H9 (cell line): ENCODE results near the gene MB21D2. TPM values are rescaled to one million over a fixed set of nuclear protein-coding genes. Genes with fewer than 3 reads are reported as not detected.

ENCODE experiments used
- DNase-seq: peaks from one replicate; pipeline ENCODE4 v3.0.0-alpha.2; 2017
- H2AFZ ChIP-seq: one replicate; pipeline ENCODE4 v1.6.1; 2013; ENCODE audit warnings: mild to moderate bottlenecking, low read length, control low read depth, moderate library complexity
- H2AK5ac ChIP-seq: 2 replicates; pipeline ENCODE4 v1.6.1; 2013; ENCODE audit warnings: low read length, control low read depth, mixed read lengths; ENCODE audit not compliant: insufficient read length
- H2BK120ac ChIP-seq: one replicate; pipeline ENCODE4 v1.6.1; 2013; ENCODE audit warnings: low read depth, mild to moderate bottlenecking, low read length, control low read depth, inconsistent platforms; ENCODE audit not compliant: poor library complexity, severe bottlenecking
- H2BK12ac ChIP-seq: 2 replicates; pipeline ENCODE4 v1.6.1; 2013; ENCODE audit warnings: low read length, control low read depth, mixed read lengths, low read depth; ENCODE audit not compliant: insufficient read length
- H2BK15ac ChIP-seq: 2 replicates; pipeline ENCODE4 v1.6.1; 2013; ENCODE audit warnings: low read depth, low read length, control low read depth
- H2BK20ac ChIP-seq: one replicate; pipeline ENCODE4 v1.6.1; 2013; ENCODE audit warnings: low read depth, mild to moderate bottlenecking, low read length, control low read depth, inconsistent platforms; ENCODE audit not compliant: poor library complexity, severe bottlenecking
- H2BK5ac ChIP-seq: 2 replicates; pipeline ENCODE4 v1.6.1; 2013; ENCODE audit warnings: low read length, control low read depth, mixed read lengths; ENCODE audit not compliant: insufficient read length
- H3K14ac ChIP-seq: 2 replicates; pipeline ENCODE4 v1.6.1; 2013; ENCODE audit warnings: low read length, control low read depth; ENCODE audit not compliant: insufficient read depth
- H3K18ac ChIP-seq: 2 replicates; pipeline ENCODE4 v1.6.1; 2013; ENCODE audit warnings: low read depth, mild to moderate bottlenecking, mixed read lengths, low read length, control low read depth; ENCODE audit not compliant: insufficient read length
- H3K23ac ChIP-seq: 2 replicates; pipeline ENCODE4 v1.6.1; 2013; ENCODE audit warnings: low read length, control low read depth, mixed read lengths, low read depth; ENCODE audit not compliant: insufficient read length
- H3K23me2 ChIP-seq: 2 replicates; pipeline ENCODE4 v1.6.1; 2013; ENCODE audit warnings: low read depth, mild to moderate bottlenecking, mixed read lengths, low read length, control low read depth; ENCODE audit not compliant: insufficient read length, poor library complexity, severe bottlenecking
- H3K27ac ChIP-seq: 2 replicates; pipeline ENCODE4 v1.5.1; 2013; ENCODE audit warnings: low read length, control low read depth, mixed read lengths, low read depth; ENCODE audit not compliant: insufficient read length
- H3K27me3 ChIP-seq: 2 replicates; pipeline ENCODE4 v1.6.1; 2013; ENCODE audit warnings: low read length, control low read depth, inconsistent platforms; ENCODE audit not compliant: insufficient read depth
- H3K4ac ChIP-seq: 2 replicates; pipeline ENCODE4 v1.6.1; 2013; ENCODE audit warnings: low read depth, mild to moderate bottlenecking, control low read depth, inconsistent platforms, low read length, moderate library complexity
- H3K4me1 ChIP-seq: 2 replicates; pipeline ENCODE4 v1.6.1; 2013; ENCODE audit warnings: low read length, control low read depth, inconsistent platforms; ENCODE audit not compliant: insufficient read depth
- H3K4me2 ChIP-seq: 2 replicates; pipeline ENCODE4 v1.6.1; 2013; ENCODE audit warnings: low read length, control low read depth, mixed read lengths; ENCODE audit not compliant: insufficient read length, insufficient read depth
- H3K56ac ChIP-seq: 2 replicates; pipeline ENCODE4 v1.6.1; 2013; ENCODE audit warnings: low read depth, mild to moderate bottlenecking, mixed read lengths, low read length, control low read depth; ENCODE audit not compliant: insufficient read length
- H3K79me1 ChIP-seq: 2 replicates; pipeline ENCODE4 v1.6.1; 2013; ENCODE audit warnings: low read depth, mild to moderate bottlenecking, moderate library complexity, low read length, control low read depth, inconsistent platforms; ENCODE audit not compliant: insufficient read depth, poor library complexity, severe bottlenecking
- H3K79me2 ChIP-seq: 2 replicates; pipeline ENCODE4 v1.6.1; 2013; ENCODE audit warnings: low read length, control low read depth, inconsistent platforms; ENCODE audit not compliant: insufficient read depth
- H3K9ac ChIP-seq: 2 replicates; pipeline ENCODE4 v1.6.1; 2013; ENCODE audit warnings: low read length, control low read depth, mixed read lengths; ENCODE audit not compliant: insufficient read length; ENCODE audit errors: extremely low read depth
- H3K9me3 ChIP-seq: one replicate; pipeline ENCODE4 v1.6.1; 2013; ENCODE audit warnings: low read depth, low read length, inconsistent platforms; ENCODE audit not compliant: control insufficient read depth
- H3T11ph ChIP-seq: one replicate; pipeline ENCODE4 v1.6.1; 2013; ENCODE audit warnings: mild to moderate bottlenecking, low read length, control low read depth, inconsistent platforms
- H4K20me1 ChIP-seq: one replicate; pipeline ENCODE4 v1.6.1; 2013; ENCODE audit not compliant: control insufficient read depth, insufficient read length, insufficient read depth
- H4K5ac ChIP-seq: 2 replicates; pipeline ENCODE4 v1.6.1; 2013; ENCODE audit warnings: low read depth, mild to moderate bottlenecking, mixed read lengths, low read length, control low read depth; ENCODE audit not compliant: insufficient read length
- H4K8ac ChIP-seq: replicated peaks from 2 replicates; pipeline ENCODE4 v1.6.1; 2013; ENCODE audit warnings: low read length, control low read depth, mixed read lengths, low read depth; ENCODE audit not compliant: insufficient read length
- H4K91ac ChIP-seq: 2 replicates; pipeline ENCODE4 v1.6.1; 2013; ENCODE audit warnings: low read depth, mild to moderate bottlenecking, moderate library complexity, mixed read lengths, low read length, control low read depth; ENCODE audit not compliant: insufficient read length
- H3K27ac Mint-ChIP-seq, 3 experiments: 2 replicates in 2 of 3; 3 replicates in 1 of 3; pipeline ENCODE4 v1.8.0; 2020 to 2021; ENCODE audit warnings: mixed read lengths in 3 of 3, mild to moderate bottlenecking in 1 of 3, moderate library complexity in 1 of 3
- H3K27me3 Mint-ChIP-seq: 2 replicates; pipeline ENCODE4 v1.8.0; 2021; ENCODE audit warnings: low read depth, mild to moderate bottlenecking, moderate library complexity, mixed read lengths
- H3K36me3 Mint-ChIP-seq, 3 experiments: 2 replicates in 2 of 3; 3 replicates in 1 of 3; pipeline ENCODE4 v1.8.0; 2020 to 2021; ENCODE audit warnings: low read depth in 3 of 3, mixed read lengths in 3 of 3; ENCODE audit not compliant: insufficient read depth in 1 of 3
- H3K4me1 Mint-ChIP-seq, 2 experiments: 2 replicates each; pipeline ENCODE4 v1.8.0; 2020; ENCODE audit warnings: mixed read lengths in 2 of 2
- H3K4me3 Mint-ChIP-seq, 2 experiments: 2 replicates in 1 of 2; 3 replicates in 1 of 2; pipeline ENCODE4 v1.8.0; 2020 to 2021; ENCODE audit warnings: mild to moderate bottlenecking in 2 of 2, mixed read lengths in 2 of 2, moderate library complexity in 1 of 2
- H3K9me3 Mint-ChIP-seq, 2 experiments: 2 replicates in 1 of 2; 3 replicates in 1 of 2; pipeline ENCODE4 v1.8.0; 2020; ENCODE audit warnings: mild to moderate bottlenecking in 2 of 2, mixed read lengths in 2 of 2, moderate library complexity in 1 of 2
- WGBS: extraction: QIAGEN DNeasy Blood & Tissue Kit; methylation state at CpG from one replicate; pipeline ENCODE4 v1.1.7; 2013; ENCODE audit warnings: missing lambda C conversion rate, low lambda C conversion rate, mixed read lengths; ENCODE audit not compliant: insufficient read length; ENCODE audit errors: extremely low coverage; 5-methylcytosine and 5-hydroxymethylcytosine counted together
- total RNA-seq: library from RNA; stranded (reverse); gene quantifications from 2 replicates; pipeline ENCODE4 v1.2.1, GENCODE V29; 2021
- TF ChIP-seq, protein P1 (sequence below): fragments of 200-600 bp; sonication (generic); conservative IDR thresholded peaks from 3 replicates; pipeline ENCODE4 v1.8.0; 2021; ENCODE audit warnings: antibody characterized with exemption, mild to moderate bottlenecking

Gene MB21D2
- total RNA-seq, 1 experiment from 2014 or later: 19.1 TPM

DNA sequence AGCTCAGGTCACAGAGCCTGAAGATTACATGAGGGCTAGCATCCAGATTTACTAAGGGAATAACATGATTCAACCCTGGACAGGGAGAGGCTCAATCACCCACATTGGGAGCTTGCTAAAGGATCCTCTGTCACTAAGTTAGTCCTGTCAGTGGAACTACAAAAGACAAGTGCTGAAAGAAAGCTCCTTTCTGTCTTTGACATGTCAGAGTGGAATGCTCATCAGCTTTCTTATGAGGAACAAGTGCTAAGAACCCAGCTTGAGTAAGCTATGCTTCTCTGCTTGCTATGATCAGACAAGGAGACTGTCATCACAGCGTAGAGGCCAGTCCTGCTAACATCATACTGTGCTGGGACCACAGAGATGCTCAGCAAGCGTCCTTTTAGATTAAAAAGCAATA, 74.5 kb downstream of the MB21D2 start:
- no peak overlapping the region for H3K4me3 Mint-ChIP-seq
- no peak overlapping the region for H3K9ac ChIP-seq
- H3K4ac ChIP-seq: no peak overlapping the region
- H4K20me1 ChIP-seq: no peaks in the 10 kb centered on the region
- H2BK15ac ChIP-seq: no peak overlapping the region
- H3K27me3 Mint-ChIP-seq: no peaks in the 10 kb centered on the region
- no peak overlapping the region for H2BK120ac ChIP-seq
- TF ChIP-seq, protein P1, sequence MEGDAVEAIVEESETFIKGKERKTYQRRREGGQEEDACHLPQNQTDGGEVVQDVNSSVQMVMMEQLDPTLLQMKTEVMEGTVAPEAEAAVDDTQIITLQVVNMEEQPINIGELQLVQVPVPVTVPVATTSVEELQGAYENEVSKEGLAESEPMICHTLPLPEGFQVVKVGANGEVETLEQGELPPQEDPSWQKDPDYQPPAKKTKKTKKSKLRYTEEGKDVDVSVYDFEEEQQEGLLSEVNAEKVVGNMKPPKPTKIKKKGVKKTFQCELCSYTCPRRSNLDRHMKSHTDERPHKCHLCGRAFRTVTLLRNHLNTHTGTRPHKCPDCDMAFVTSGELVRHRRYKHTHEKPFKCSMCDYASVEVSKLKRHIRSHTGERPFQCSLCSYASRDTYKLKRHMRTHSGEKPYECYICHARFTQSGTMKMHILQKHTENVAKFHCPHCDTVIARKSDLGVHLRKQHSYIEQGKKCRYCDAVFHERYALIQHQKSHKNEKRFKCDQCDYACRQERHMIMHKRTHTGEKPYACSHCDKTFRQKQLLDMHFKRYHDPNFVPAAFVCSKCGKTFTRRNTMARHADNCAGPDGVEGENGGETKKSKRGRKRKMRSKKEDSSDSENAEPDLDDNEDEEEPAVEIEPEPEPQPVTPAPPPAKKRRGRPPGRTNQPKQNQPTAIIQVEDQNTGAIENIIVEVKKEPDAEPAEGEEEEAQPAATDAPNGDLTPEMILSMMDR: no peak
- H3K18ac ChIP-seq: no peak overlapping the region
- peaks cover 22 to 42% of the 10 kb centered on the region in 2 experiments for H3K4me1 Mint-ChIP-seq
- no peak overlapping the region for H2BK12ac ChIP-seq
- no peaks in the 10 kb centered on the region for H3K23me2 ChIP-seq
- no peaks in the 10 kb centered on the region for H3K79me1 ChIP-seq
- no peak overlapping the region for H3K23ac ChIP-seq
- H3K79me2 ChIP-seq: peaks cover 13% of the 10 kb centered on the region
- WGBS: no CpG with 5 or more reads among the region's 2 CpGs
- no peak overlapping the region for H3K4me2 ChIP-seq
- no peak for DNase-seq
- no peak overlapping the region for H2BK5ac ChIP-seq
- no peak overlapping the region for H3K27ac ChIP-seq
- H3K9me3 ChIP-seq: no peaks in the 10 kb centered on the region
- no peak overlapping the region for H4K91ac ChIP-seq
- H3K14ac ChIP-seq: no peak overlapping the region
- H2AK5ac ChIP-seq: no peak overlapping the region
- H3K4me1 ChIP-seq: peaks cover 3% of the 10 kb centered on the region
- no peak overlapping the region for H2BK20ac ChIP-seq
- no peak overlapping the region for H4K8ac ChIP-seq
- H3T11ph ChIP-seq: no peak overlapping the region
- no peaks in the 10 kb centered on the region for H3K27me3 ChIP-seq
- no peak overlapping the region for H3K56ac ChIP-seq
- no peaks in the 10 kb centered on the region; a peak in 1 of 7 replicates for H3K36me3 Mint-ChIP-seq
- no peak overlapping the region for H3K27ac Mint-ChIP-seq
- no peak overlapping the region for H2AFZ ChIP-seq
- no peaks in the 10 kb centered on the region for H3K9me3 Mint-ChIP-seq
- H4K5ac ChIP-seq: no peak overlapping the region
